Upper lobe of left lung (tissue), 6 donors: ENCODE measurements around the gene KIF26B. TPM values are rescaled to one million over a fixed set of nuclear protein-coding genes. Genes with fewer than 3 reads are reported as not detected.

Source experiments
- ATAC-seq, 2 donors: fragments of 200-7000 bp; cut with Tn5 transposase; one replicate each; pipeline ENCODE4 v1.9.1; 2022; ENCODE audit warnings: mild to moderate bottlenecking in 2 of 2, moderate library complexity in 2 of 2; ENCODE audit not compliant: low FRiP score in 2 of 2
- DNase-seq, 2 donors: peaks; one replicate each; pipeline ENCODE4 v3.0.0-alpha.2; 2019 to 2020
- H3K27ac ChIP-seq, 4 donors: fragments of 200-600 bp; sonication (generic); one replicate each; pipeline ENCODE4 v1.5.1; 2016 to 2019
- H3K27me3 ChIP-seq, 4 donors: fragments of 200-600 bp; sonication (generic); one replicate each; pipeline ENCODE4 v1.5.1; 2017 to 2019
- H3K36me3 ChIP-seq, 4 donors: fragments of 200-600 bp; sonication (generic); one replicate each; pipeline ENCODE4 v1.5.1; 2016 to 2019
- H3K4me1 ChIP-seq, 4 donors: fragments of 200-600 bp; sonication (generic); one replicate each; pipeline ENCODE4 v1.5.1; 2018 to 2019
- H3K4me3 ChIP-seq, 4 donors: fragments of 200-600 bp; sonication (generic); one replicate each; pipeline ENCODE4 v1.5.1; 2017 to 2019; ENCODE audit warnings: mild to moderate bottlenecking in 2 of 4, moderate library complexity in 1 of 4
- H3K9me3 ChIP-seq, 4 donors: fragments of 200-600 bp; sonication (generic); one replicate each; pipeline ENCODE4 v1.5.1; 2018 to 2019
- EP300 ChIP-seq, 4 donors: sonication (generic); formaldehyde crosslinking; IDR thresholded peaks; one replicate each; pipeline ENCODE4 v1.5.1; 2017; ENCODE audit warnings: antibody characterized with exemption in 4 of 4, control low read depth in 2 of 4
- POLR2A ChIP-seq, 4 donors: fragments of 450-650 bp; IDR thresholded peaks; one replicate each; pipeline ENCODE4 v1.5.1; 2016 to 2017; ENCODE audit warnings: antibody characterized with exemption in 4 of 4, mild to moderate bottlenecking in 2 of 4
- POLR2AphosphoS5 ChIP-seq, 2 donors: sonication (generic); formaldehyde crosslinking; IDR thresholded peaks; one replicate each; pipeline ENCODE4 v1.5.1; 2017; ENCODE audit warnings: antibody characterized with exemption in 2 of 2
- WGBS, 2 donors: methylation state at CpG; one replicate each; pipeline ENCODE4 v1.1.5; 2017 to 2018; 5-methylcytosine and 5-hydroxymethylcytosine counted together
- total RNA-seq, 6 donors: library from RNA; depleted of rRNA in 4 of 6; stranded (reverse); fragments of >200 nt in 4 of 6; gene quantifications; one replicate each; pipeline versions ENCODE4 v1.1.0 to v1.2.1, GENCODE V29; 2016 to 2021
- TF ChIP-seq, protein P1 (sequence below), 6 experiments: fragments of 450-650 bp in 4 of 6; fragments of 200-600 bp in 2 of 6; sonication (generic) in 2 of 6; IDR thresholded peaks; one replicate each; pipeline ENCODE4 v1.5.1; 2016 to 2019; ENCODE audit warnings: antibody characterized with exemption in 6 of 6
- donor health status: DM: no; HTN: no; CAD: no; lungs with moderate emphysema.
- donor health status: DM: no; HTN: yes; CAD: no; lungs with severe emphysema.

The KIF26B gene
- total RNA-seq, 6 donors from 2014 or later, result 1.2 to 4.3 (median 2.1) TPM

DNA sequence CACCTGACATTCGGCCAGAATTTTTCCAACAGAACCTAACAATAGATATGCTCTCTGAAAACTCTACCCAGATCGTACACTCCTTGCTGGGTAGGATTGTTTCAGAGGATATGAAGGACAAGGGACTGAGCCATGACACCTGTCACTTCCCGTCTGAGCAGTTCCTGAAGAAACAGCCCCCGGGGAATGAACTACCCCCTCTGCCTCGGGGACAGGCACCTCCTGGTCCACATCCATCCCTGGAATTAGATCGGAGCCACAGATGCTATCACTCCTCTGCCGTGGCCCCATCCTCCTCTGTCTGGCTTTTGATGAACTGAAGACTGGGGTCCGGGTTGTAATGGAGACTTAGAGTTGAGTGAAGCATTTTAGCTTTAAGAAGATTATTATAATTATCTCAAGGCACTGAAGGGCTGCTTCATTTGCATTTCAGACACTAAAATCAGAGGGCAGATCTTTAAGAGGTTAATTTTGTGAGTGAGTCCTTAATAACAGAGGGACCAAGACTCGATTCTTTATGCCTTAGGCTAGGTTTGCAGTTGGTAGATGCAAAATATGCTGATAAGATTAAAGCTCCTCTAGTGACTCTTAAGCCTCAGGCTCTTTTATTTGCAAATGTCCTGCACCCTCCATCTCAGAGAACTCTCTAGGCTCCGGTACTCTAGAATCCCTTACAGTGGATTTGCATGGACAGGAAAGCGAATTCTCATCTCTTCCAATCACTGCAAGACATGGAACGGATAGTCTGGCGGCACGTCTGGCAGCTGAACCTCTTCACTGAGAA is 333.8 kb downstream of the KIF26B start:
- WGBS, 2 donors, result 81 to 82% methylated on average over 13 to 14 of the region's 14 CpGs

DNA sequence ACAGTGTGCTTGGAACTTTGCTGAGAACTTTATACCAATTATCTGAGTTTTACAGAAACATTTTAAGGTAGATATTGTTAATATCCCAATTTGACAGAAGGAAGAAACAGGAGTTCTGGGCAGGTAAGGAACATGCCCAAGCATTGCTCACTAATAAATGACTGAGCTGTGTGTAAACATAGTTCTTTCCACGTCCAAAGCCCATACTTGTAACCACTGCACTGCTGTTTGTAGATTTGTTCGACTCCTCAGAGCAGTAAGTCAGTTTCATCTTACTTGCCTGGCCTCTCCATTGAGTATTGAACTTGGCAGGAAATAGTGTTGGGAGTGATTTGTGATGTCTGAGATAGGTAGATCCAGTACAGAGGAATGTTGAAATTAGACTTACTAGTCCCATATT is 335.1 kb downstream of the KIF26B start:
- WGBS, 2 donors, result 49 to 83% methylated on average over 2 of the region's 2 CpGs
- no peak overlapping the region for H3K27ac ChIP-seq
- no peaks in the 10 kb centered on the region for H3K9me3 ChIP-seq
- ATAC-seq, result no peak
- H3K27me3 ChIP-seq, result no peaks in the 10 kb centered on the region
- H3K4me3 ChIP-seq, result no peak overlapping the region
- H3K4me1 ChIP-seq, result no peaks in the 10 kb centered on the region
- H3K36me3 ChIP-seq, result no peaks in the 10 kb centered on the region
- no peak for DNase-seq
- TF ChIP-seq POLR2A (IDR thresholded peaks at IDR 0.05) (no peak), POLR2AphosphoS5 (IDR thresholded peaks at IDR 0.05) (no peak), EP300 (IDR thresholded peaks at IDR 0.05) (no peak)
- TF ChIP-seq, protein P1, sequence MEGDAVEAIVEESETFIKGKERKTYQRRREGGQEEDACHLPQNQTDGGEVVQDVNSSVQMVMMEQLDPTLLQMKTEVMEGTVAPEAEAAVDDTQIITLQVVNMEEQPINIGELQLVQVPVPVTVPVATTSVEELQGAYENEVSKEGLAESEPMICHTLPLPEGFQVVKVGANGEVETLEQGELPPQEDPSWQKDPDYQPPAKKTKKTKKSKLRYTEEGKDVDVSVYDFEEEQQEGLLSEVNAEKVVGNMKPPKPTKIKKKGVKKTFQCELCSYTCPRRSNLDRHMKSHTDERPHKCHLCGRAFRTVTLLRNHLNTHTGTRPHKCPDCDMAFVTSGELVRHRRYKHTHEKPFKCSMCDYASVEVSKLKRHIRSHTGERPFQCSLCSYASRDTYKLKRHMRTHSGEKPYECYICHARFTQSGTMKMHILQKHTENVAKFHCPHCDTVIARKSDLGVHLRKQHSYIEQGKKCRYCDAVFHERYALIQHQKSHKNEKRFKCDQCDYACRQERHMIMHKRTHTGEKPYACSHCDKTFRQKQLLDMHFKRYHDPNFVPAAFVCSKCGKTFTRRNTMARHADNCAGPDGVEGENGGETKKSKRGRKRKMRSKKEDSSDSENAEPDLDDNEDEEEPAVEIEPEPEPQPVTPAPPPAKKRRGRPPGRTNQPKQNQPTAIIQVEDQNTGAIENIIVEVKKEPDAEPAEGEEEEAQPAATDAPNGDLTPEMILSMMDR (IDR thresholded peaks at IDR 0.05), result no peak

More for the DNA sequence above, 333.8 kb downstream of the KIF26B start:
- Histone ChIP-seq H3K27ac (no peak overlapping the region), H3K27me3 (no peaks in the 10 kb centered on the region), H3K4me1 (no peaks in the 10 kb centered on the region), H3K36me3 (no peaks in the 10 kb centered on the region), H3K4me3 (no peak overlapping the region), H3K9me3 (no peaks in the 10 kb centered on the region)
- ATAC-seq, result no peak
- TF ChIP-seq POLR2A (IDR thresholded peaks at IDR 0.05) (no peak), EP300 (IDR thresholded peaks at IDR 0.05) (no peak), POLR2AphosphoS5 (IDR thresholded peaks at IDR 0.05) (no peak)
- TF ChIP-seq, protein P1 (IDR thresholded peaks at IDR 0.05), result no peak
- DNase-seq, result no peak

DNA sequence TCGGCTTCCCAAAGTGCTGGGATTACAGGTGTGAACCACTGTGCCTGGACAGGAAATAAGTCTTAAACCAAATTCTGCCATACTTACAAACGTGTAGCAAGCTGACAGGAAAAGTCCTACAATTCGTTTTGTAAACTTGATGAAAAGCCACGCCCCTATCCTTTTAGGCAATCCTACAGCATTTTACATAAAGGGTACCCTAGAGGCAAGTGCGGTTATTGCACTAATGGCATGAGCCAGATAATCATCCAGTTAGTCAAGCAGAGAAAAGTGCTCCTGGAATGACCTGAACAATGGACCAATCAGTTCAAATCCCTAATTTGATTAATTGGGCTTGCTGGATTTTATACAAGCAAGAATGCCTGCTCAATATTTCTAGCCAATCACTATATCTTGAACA is 338.2 kb downstream of the KIF26B start:
- Histone ChIP-seq H3K27ac (no peak overlapping the region), H3K9me3 (no peaks in the 10 kb centered on the region), H3K4me1 (no peaks in the 10 kb centered on the region), H3K4me3 (no peak overlapping the region), H3K27me3 (no peaks in the 10 kb centered on the region), H3K36me3 (no peaks in the 10 kb centered on the region)
- 52 to 74% methylated on average over 5 of the region's 5 CpGs for WGBS, 2 donors
- TF ChIP-seq, protein P1 (IDR thresholded peaks at IDR 0.05), result peak in 1 of 6 experiments; percentile 21
- TF ChIP-seq POLR2A (IDR thresholded peaks at IDR 0.05), result no peak
- TF ChIP-seq POLR2AphosphoS5 (IDR thresholded peaks at IDR 0.05), result no peak
- TF ChIP-seq EP300 (IDR thresholded peaks at IDR 0.05), result no peak
- DNase-seq (no peak), ATAC-seq (no peak)

DNA sequence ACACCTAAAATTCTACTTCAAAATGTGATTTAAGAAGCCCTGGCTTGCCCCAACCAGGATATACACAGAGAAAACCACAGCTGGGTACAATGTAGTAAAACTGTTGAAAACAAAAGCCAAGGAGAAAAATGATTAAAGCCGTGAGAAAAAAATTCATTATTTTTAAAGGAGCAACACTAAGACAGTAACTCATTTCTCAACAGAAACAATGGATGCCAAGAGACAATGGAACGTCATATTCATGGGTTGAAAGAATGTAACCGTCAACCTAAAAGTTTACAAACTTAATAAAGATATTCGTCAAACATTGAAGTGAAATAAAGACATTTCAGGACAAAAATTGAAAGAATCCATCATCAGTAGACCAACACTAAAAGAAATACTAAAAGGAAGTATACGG is 340.9 kb downstream of the KIF26B start:
- no peaks in the 10 kb centered on the region for H3K9me3 ChIP-seq
- no peak for ATAC-seq
- H3K27ac ChIP-seq, result no peak overlapping the region
- no peak for DNase-seq
- WGBS, 2 donors, result 70 to 92% methylated on average over 5 of the region's 5 CpGs
- TF ChIP-seq, protein P1 (IDR thresholded peaks at IDR 0.05), result no peak
- no peak for TF ChIP-seq EP300 (IDR thresholded peaks at IDR 0.05)
- TF ChIP-seq POLR2AphosphoS5 (IDR thresholded peaks at IDR 0.05), result no peak
- TF ChIP-seq POLR2A (IDR thresholded peaks at IDR 0.05), result no peak
- H3K36me3 ChIP-seq, result no peaks in the 10 kb centered on the region
- no peaks in the 10 kb centered on the region for H3K4me1 ChIP-seq
- H3K27me3 ChIP-seq, result no peaks in the 10 kb centered on the region
- H3K4me3 ChIP-seq, result no peak overlapping the region

DNA sequence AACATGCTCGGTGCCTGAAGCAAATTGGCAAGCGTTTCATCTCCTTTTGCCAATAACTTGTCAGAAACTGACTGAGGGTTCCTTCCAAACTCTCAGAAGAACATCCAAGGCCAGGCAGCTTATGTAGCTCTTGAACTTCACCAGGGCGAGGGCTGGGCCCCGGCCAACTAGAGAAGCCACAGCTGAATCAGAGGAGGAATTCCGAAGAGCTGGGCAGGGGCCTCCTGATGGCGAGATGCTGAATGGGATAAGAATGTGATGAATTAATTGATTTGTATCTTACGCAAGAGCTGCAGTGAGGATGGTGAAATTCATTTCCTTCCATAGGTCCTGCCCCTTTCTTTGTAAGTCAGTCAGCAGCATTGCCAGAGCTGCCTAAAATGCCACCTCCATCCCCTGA is 345.8 kb downstream of the KIF26B start:
- 44 to 47% methylated on average over 5 to 7 of the region's 7 CpGs for WGBS, 2 donors

More for the DNA sequence above, 345.8 kb downstream of the KIF26B start:
- H3K4me1 ChIP-seq, result no peaks in the 10 kb centered on the region
- H3K36me3 ChIP-seq, result no peaks in the 10 kb centered on the region
- DNase-seq (no peak), ATAC-seq (no peak)
- no peak overlapping the region for H3K4me3 ChIP-seq
- H3K27ac ChIP-seq, result no peak overlapping the region
- no peaks in the 10 kb centered on the region for H3K27me3 ChIP-seq
- TF ChIP-seq POLR2A (IDR thresholded peaks at IDR 0.05), result no peak
- TF ChIP-seq, protein P1 (IDR thresholded peaks at IDR 0.05), result no peak
- no peak for TF ChIP-seq EP300 (IDR thresholded peaks at IDR 0.05)
- no peak for TF ChIP-seq POLR2AphosphoS5 (IDR thresholded peaks at IDR 0.05)
- H3K9me3 ChIP-seq, result no peaks in the 10 kb centered on the region
